SK-N-SH treated with all-trans-retinoic acid at 6 μM for 48 hours (cell line): ENCODE results near the gene FHIT.

Source experiments
- ATAC-seq: fragments of 200-7000 bp; cut with Tn5 transposase; 3 replicates; pipeline ENCODE4 v1.9.1; 2020; ENCODE audit warnings: mild to moderate bottlenecking, moderate library complexity
- ARNTL ChIP-seq: fragments of 450-650 bp; formaldehyde crosslinking; IDR thresholded peaks from 2 replicates; pipeline ENCODE4 v1.5.0; 2020; ENCODE audit warnings: low read depth, mild to moderate bottlenecking, moderate library complexity, borderline replicate concordance
- BACH2 ChIP-seq: fragments of 250-450 bp; sonication (Bioruptor Pico); IDR thresholded peaks from 2 replicates; pipeline ENCODE4 v1.9.0; 2021; ENCODE audit warnings: mild to moderate bottlenecking, borderline replicate concordance
- CSDC2 ChIP-seq: fragments of 250-450 bp; sonication (Bioruptor Pico); IDR thresholded peaks from 2 replicates; pipeline ENCODE4 v1.5.0; 2020; ENCODE audit warnings: mild to moderate bottlenecking, moderate library complexity
- ESRRG ChIP-seq: fragments of 250-450 bp; sonication (Bioruptor Pico); IDR thresholded peaks from 2 replicates; pipeline ENCODE4 v1.6.1; 2021; ENCODE audit warnings: mild to moderate bottlenecking
- GLIS3 ChIP-seq: fragments of 250-450 bp; sonication (Bioruptor Pico); IDR thresholded peaks from 2 replicates; pipeline ENCODE4 v1.5.0; 2020; ENCODE audit warnings: mild to moderate bottlenecking, moderate library complexity
- ISL1 ChIP-seq: fragments of 250-450 bp; sonication (Bioruptor Pico); IDR thresholded peaks from 2 replicates; pipeline ENCODE4 v2.1.2; 2022; ENCODE audit warnings: mild to moderate bottlenecking, moderate library complexity
- OSR1 ChIP-seq: fragments of 250-450 bp; sonication (Bioruptor Pico); IDR thresholded peaks from 2 replicates; pipeline ENCODE4 v1.8.0; 2022; ENCODE audit warnings: moderate library complexity, mild to moderate bottlenecking, inconsistent platforms
- PPARA ChIP-seq: fragments of 250-450 bp; sonication (Bioruptor Pico); IDR thresholded peaks from 2 replicates; pipeline ENCODE4 v1.5.0; 2020; ENCODE audit warnings: mild to moderate bottlenecking, borderline replicate concordance
- RARB ChIP-seq: fragments of 250-450 bp; sonication (Bioruptor Pico); IDR thresholded peaks from 2 replicates; pipeline ENCODE4 v1.8.0; 2021; ENCODE audit warnings: mild to moderate bottlenecking, moderate library complexity
- SNAI2 ChIP-seq: fragments of 250-450 bp; sonication (Bioruptor Pico); IDR thresholded peaks from 2 replicates; pipeline ENCODE4 v1.5.0; 2020; ENCODE audit warnings: mild to moderate bottlenecking, moderate library complexity
- TCF4 ChIP-seq: fragments of 250-450 bp; sonication (Bioruptor Pico); IDR thresholded peaks from 2 replicates; pipeline ENCODE4 v1.8.0; 2021; ENCODE audit warnings: mild to moderate bottlenecking, moderate library complexity, borderline replicate concordance
- TOX ChIP-seq: fragments of 250-450 bp; sonication (Bioruptor Pico); IDR thresholded peaks from 2 replicates; pipeline ENCODE4 v1.8.0; 2021; ENCODE audit warnings: mild to moderate bottlenecking, moderate library complexity, borderline replicate concordance
- ZC3H10 ChIP-seq: fragments of 250-450 bp; sonication (Bioruptor Pico); IDR thresholded peaks from 2 replicates; pipeline ENCODE4 v1.5.1; 2021; ENCODE audit warnings: mild to moderate bottlenecking, moderate library complexity
- ZFP3 ChIP-seq: fragments of 250-450 bp; sonication (Bioruptor Pico); IDR thresholded peaks from 2 replicates; pipeline ENCODE4 v1.5.0; 2020; ENCODE audit warnings: mild to moderate bottlenecking, moderate library complexity
- ZFP30 ChIP-seq: fragments of 450-650 bp; formaldehyde crosslinking; IDR thresholded peaks from 2 replicates; pipeline ENCODE4 v1.5.0; 2022; ENCODE audit warnings: mild to moderate bottlenecking, moderate library complexity
- ZNF565 ChIP-seq: fragments of 450-650 bp; formaldehyde crosslinking; conservative IDR thresholded peaks from 2 replicates; pipeline ENCODE4 v1.5.0; 2020; ENCODE audit warnings: low read depth, mild to moderate bottlenecking, moderate library complexity
- ZNF70 ChIP-seq: fragments of 450-650 bp; formaldehyde crosslinking; IDR thresholded peaks from 2 replicates; pipeline ENCODE4 v1.5.0; 2020; ENCODE audit warnings: mild to moderate bottlenecking, moderate library complexity
- ZNF8 ChIP-seq: fragments of 450-650 bp; formaldehyde crosslinking; IDR thresholded peaks from 2 replicates; pipeline ENCODE4 v1.5.0; 2020; ENCODE audit warnings: mild to moderate bottlenecking, moderate library complexity
- TF ChIP-seq, protein P1 (sequence below): fragments of 250-450 bp; sonication (Bioruptor Pico); IDR thresholded peaks from 2 replicates; pipeline ENCODE4 v1.5.1; 2021; ENCODE audit warnings: mild to moderate bottlenecking, moderate library complexity
- TF ChIP-seq, protein P2 (sequence below): fragments of 250-450 bp; sonication (Bioruptor Pico); IDR thresholded peaks from 2 replicates; pipeline ENCODE4 v1.5.1; 2020; ENCODE audit warnings: low read depth, mild to moderate bottlenecking, moderate library complexity
- TF ChIP-seq, protein P3 (sequence below): fragments of 250-450 bp; sonication (Bioruptor Pico); IDR thresholded peaks from 2 replicates; pipeline ENCODE4 v1.5.0; 2020; ENCODE audit warnings: mild to moderate bottlenecking, moderate library complexity

The FHIT gene

DNA sequence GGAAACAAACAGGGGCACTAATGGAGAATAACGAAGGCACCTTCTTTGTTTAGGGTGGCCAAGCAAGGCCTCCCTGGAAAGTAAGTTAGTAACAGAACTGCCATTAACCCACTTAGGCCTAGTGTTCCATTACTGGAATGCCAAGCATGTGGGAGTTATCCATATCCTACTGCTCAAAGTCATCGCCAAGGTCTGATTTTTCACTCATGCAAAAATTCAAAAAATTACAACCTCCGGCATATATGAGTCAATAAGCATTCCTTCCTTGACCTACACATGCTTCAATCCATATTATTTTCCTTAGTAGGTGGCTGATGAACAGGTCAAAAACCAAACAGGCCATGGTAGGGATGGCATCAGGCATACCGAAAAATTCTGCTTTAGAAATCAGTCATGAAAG is 1097.2 kb downstream of the FHIT start:
- TF ChIP-seq ZC3H10 (no peak), PPARA (CRISPR knock-in tag) (no peak), TCF4 (CRISPR knock-in tag) (no peak), ZNF8 (CRISPR knock-in tag) (no peak), OSR1 (CRISPR knock-in tag) (no peak), GLIS3 (CRISPR knock-in tag) (no peak), CSDC2 (CRISPR knock-in tag) (no peak), ZNF565 (CRISPR knock-in tag) (no peak), ARNTL (CRISPR knock-in tag) (no peak), ESRRG (no peak), ZFP30 (CRISPR knock-in tag) (no peak), RARB (CRISPR knock-in tag) (no peak), BACH2 (CRISPR knock-in tag) (no peak), ZFP3 (CRISPR knock-in tag) (no peak), TOX (CRISPR knock-in tag) (no peak), SNAI2 (CRISPR knock-in tag) (no peak)
- TF ChIP-seq, protein P1, sequence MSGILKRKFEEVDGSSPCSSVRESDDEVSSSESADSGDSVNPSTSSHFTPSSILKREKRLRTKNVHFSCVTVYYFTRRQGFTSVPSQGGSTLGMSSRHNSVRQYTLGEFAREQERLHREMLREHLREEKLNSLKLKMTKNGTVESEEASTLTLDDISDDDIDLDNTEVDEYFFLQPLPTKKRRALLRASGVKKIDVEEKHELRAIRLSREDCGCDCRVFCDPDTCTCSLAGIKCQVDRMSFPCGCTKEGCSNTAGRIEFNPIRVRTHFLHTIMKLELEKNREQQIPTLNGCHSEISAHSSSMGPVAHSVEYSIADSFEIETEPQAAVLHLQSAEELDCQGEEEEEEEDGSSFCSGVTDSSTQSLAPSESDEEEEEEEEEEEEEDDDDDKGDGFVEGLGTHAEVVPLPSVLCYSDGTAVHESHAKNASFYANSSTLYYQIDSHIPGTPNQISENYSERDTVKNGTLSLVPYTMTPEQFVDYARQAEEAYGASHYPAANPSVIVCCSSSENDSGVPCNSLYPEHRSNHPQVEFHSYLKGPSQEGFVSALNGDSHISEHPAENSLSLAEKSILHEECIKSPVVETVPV (CRISPR knock-in tag) = no peak
- TF ChIP-seq, protein P2, sequence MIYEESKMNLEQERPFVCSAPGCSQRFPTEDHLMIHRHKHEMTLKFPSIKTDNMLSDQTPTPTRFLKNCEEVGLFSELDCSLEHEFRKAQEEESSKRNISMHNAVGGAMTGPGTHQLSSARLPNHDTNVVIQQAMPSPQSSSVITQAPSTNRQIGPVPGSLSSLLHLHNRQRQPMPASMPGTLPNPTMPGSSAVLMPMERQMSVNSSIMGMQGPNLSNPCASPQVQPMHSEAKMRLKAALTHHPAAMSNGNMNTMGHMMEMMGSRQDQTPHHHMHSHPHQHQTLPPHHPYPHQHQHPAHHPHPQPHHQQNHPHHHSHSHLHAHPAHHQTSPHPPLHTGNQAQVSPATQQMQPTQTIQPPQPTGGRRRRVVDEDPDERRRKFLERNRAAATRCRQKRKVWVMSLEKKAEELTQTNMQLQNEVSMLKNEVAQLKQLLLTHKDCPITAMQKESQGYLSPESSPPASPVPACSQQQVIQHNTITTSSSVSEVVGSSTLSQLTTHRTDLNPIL = no peak
- TF ChIP-seq, protein P3, sequence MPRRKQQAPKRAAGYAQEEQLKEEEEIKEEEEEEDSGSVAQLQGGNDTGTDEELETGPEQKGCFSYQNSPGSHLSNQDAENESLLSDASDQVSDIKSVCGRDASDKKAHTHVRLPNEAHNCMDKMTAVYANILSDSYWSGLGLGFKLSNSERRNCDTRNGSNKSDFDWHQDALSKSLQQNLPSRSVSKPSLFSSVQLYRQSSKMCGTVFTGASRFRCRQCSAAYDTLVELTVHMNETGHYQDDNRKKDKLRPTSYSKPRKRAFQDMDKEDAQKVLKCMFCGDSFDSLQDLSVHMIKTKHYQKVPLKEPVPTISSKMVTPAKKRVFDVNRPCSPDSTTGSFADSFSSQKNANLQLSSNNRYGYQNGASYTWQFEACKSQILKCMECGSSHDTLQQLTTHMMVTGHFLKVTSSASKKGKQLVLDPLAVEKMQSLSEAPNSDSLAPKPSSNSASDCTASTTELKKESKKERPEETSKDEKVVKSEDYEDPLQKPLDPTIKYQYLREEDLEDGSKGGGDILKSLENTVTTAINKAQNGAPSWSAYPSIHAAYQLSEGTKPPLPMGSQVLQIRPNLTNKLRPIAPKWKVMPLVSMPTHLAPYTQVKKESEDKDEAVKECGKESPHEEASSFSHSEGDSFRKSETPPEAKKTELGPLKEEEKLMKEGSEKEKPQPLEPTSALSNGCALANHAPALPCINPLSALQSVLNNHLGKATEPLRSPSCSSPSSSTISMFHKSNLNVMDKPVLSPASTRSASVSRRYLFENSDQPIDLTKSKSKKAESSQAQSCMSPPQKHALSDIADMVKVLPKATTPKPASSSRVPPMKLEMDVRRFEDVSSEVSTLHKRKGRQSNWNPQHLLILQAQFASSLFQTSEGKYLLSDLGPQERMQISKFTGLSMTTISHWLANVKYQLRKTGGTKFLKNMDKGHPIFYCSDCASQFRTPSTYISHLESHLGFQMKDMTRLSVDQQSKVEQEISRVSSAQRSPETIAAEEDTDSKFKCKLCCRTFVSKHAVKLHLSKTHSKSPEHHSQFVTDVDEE (CRISPR knock-in tag) = no peak
- ATAC-seq = no peak

DNA sequence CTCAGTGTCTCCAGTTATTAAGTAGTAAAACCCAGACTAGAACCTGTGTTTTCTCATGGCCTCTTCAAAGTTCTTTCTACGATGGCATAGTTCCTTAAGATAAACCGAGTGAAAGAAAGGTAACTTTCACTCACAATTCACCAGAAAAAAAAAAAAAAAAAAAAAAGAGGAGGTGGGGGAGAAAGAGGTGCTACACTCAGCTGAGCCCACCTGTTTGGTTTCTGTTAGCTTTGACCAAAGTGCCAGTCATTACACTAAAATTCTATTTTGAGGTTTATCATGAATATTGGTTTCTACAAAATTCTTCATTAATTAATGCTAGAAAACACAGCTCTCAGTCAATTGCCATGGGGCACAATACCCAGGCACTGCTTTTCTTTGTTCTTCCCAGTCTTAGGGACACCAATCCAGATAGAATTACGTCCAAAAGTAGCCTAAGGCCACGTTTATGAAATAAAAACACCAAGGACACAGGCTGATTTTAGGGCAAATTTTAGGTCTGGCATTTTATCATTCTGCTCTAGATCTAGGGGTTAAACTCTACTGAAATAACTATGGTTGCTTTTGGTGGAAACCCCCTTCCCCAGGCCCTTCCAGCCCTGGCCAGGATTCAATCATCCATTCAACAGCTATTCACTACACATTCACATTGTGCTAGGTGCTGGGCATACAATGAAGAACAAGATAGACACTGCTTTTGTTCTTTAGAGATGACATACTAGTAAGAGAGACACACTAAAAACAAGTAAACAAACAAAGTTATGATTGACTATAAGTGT is 1097.8 kb downstream of the FHIT start:
- no peak for ATAC-seq
- TF ChIP-seq ZNF70 (CRISPR knock-in tag) (no peak), TOX (CRISPR knock-in tag) (no peak), ZFP3 (CRISPR knock-in tag) (no peak), ISL1 (CRISPR knock-in tag) (no peak), OSR1 (CRISPR knock-in tag) (no peak), ZNF565 (CRISPR knock-in tag) (no peak), PPARA (CRISPR knock-in tag) (no peak), SNAI2 (CRISPR knock-in tag) (no peak), BACH2 (CRISPR knock-in tag) (no peak), RARB (CRISPR knock-in tag) (no peak)
- TF ChIP-seq, protein P1 (CRISPR knock-in tag) = no peak

DNA sequence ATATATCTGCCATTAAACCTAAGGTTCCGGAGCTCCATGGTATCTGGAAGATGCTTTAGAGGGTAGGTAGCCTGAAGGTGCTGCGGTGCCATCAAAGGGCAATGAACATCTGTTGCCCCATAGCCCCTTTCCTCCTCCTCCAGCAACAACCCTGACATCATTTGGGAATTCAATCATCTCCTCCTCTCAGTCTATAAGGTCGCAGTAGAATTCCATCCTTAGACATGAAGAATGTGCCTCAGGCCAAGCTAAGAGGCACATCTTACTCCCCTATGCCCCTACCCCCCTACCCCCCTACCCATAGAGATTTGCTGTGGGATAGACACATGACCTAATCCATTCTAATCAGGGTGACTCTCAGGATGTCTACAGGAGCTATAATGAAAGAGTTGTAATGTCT is 1101.8 kb downstream of the FHIT start:
- ATAC-seq = no peak

More for the DNA sequence above, 1101.8 kb downstream of the FHIT start:
- TF ChIP-seq ZC3H10 = no peak
